Measurements from ENCODE around the gene SORCS1.

DNA sequence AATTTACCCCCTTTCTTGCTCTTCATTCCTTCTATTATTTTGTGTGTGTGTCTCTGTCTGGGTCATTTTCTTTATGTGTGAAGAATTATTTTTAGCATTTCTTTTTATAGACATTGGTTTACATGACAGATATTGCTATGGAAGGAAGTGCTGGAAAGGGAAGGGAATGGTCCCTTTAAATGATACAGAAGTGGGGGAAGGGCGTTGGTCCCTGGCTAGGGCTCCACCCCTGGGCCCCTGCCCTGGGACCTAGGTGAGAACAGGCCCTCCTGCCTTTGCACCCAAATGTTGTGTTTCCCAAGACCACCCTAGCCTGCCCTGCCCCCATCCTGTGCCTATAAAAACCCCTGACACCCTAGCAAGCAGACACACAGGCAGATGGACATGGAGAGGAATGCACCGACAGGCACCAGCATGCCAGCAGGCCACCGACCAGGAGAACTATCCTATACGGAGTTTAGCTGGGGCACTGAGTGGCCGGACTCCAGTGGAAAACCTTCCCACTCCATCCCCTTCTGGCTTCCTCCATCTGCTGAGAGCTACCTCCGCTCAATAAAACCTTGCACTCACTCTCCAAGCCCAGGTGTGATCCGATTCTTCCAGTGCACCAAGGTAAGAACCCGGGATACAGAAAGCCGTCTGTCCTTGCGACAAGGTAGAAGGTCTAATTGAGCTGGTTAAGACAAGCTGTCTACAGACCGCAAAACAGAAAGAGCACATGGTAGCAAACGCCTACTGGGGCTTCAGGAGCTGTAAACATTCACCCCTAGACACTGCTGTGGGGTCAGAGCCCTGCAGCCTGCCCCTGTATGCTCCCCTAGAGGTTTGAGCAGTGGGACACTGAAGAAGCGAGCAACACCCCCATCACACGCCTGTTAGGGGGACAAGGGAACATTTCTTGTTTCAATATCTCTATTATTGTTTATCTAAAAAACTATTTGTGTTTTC, 515.7 kb downstream of the SORCS1 start:
- no peak for TF ChIP-seq POLR2A (IDR thresholded peaks at IDR 0.05)
- TF ChIP-seq, protein P1, sequence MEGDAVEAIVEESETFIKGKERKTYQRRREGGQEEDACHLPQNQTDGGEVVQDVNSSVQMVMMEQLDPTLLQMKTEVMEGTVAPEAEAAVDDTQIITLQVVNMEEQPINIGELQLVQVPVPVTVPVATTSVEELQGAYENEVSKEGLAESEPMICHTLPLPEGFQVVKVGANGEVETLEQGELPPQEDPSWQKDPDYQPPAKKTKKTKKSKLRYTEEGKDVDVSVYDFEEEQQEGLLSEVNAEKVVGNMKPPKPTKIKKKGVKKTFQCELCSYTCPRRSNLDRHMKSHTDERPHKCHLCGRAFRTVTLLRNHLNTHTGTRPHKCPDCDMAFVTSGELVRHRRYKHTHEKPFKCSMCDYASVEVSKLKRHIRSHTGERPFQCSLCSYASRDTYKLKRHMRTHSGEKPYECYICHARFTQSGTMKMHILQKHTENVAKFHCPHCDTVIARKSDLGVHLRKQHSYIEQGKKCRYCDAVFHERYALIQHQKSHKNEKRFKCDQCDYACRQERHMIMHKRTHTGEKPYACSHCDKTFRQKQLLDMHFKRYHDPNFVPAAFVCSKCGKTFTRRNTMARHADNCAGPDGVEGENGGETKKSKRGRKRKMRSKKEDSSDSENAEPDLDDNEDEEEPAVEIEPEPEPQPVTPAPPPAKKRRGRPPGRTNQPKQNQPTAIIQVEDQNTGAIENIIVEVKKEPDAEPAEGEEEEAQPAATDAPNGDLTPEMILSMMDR (IDR thresholded peaks at IDR 0.05) = no peak

Data from right lobe of liver (tissue), 4 donors.